DMS53 treated with DMSO at 0.1 percent for 48 hours (cell line): Measurements from ENCODE around the gene ACER3.
"Not testable (repeated sequence)": the region's sequence is repeated elsewhere in the genome, so short reads cannot be mapped to it uniquely, and the experiment has no call there.

Experiments used
- DNase-seq: peaks from one replicate; lab custom pipeline; 2025; ENCODE audit not compliant: unreplicated experiment; lab: John Stamatoyannopoulos, UW

Gene ACER3

GRCh38 chr11:76987203-76987602 is 126.5 kb downstream of the ACER3 start:
- DNase-seq = no peak

GRCh38 chr11:76990628-76991027 is 129.9 kb downstream of the ACER3 start:
- no peak for DNase-seq

GRCh38 chr11:76995081-76995576 is 134.4 kb downstream of the ACER3 start:
- no peak for DNase-seq

- no peak for DNase-seq
Observed at GRCh38 chr11:76997512-76997911, 136.8 kb downstream of the ACER3 start.

- no peak for DNase-seq
Observed at GRCh38 chr11:76999597-76999996, 138.9 kb downstream of the ACER3 start.

- no peak for DNase-seq
Observed at GRCh38 chr11:77001613-77002012, 140.9 kb downstream of the ACER3 start.

- no peak for DNase-seq
Observed at GRCh38 chr11:77002776-77003175, 142.1 kb downstream of the ACER3 start.

- DNase-seq = no peak
Observed at GRCh38 chr11:77003963-77004362, 143.2 kb downstream of the ACER3 start.

- DNase-seq = no peak
Observed at GRCh38 chr11:77009533-77010160, 148.9 kb downstream of the ACER3 start.

GRCh38 chr11:77014669-77015068 is 154.0 kb downstream of the ACER3 start:
- DNase-seq = no peak

GRCh38 chr11:77018396-77018924 is 157.7 kb downstream of the ACER3 start:
- DNase-seq = not testable (repeated sequence)

- DNase-seq = peak; percentile 95
Observed at GRCh38 chr11:77019976-77020595, 159.4 kb downstream of the ACER3 start.

GRCh38 chr11:77020734-77021133 is 160.0 kb downstream of the ACER3 start:
- DNase-seq = no peak

- DNase-seq = no peak
Observed at GRCh38 chr11:77024745-77025144, 164.0 kb downstream of the ACER3 start.

- no peak for DNase-seq
Observed at GRCh38 chr11:77026221-77026620, 165.5 kb downstream of the ACER3 start.

- no peak for DNase-seq
Observed at GRCh38 chr11:77026743-77027142, 166.0 kb downstream of the ACER3 start.

GRCh38 chr11:77027275-77027674 is 166.6 kb downstream of the ACER3 start:
- DNase-seq = no peak

GRCh38 chr11:77029829-77030228 is 169.1 kb downstream of the ACER3 start:
- DNase-seq = no peak

GRCh38 chr11:77030834-77031414 is 170.2 kb downstream of the ACER3 start:
- DNase-seq = no peak

- no peak for DNase-seq
Observed at GRCh38 chr11:77031599-77031998, 170.9 kb downstream of the ACER3 start.

GRCh38 chr11:77035039-77035438 is 174.3 kb downstream of the ACER3 start:
- no peak for DNase-seq

- no peak for DNase-seq
Observed at GRCh38 chr11:77035580-77035979, 174.9 kb downstream of the ACER3 start.
